ENCODE measurements around the gene CACFD1.

CACFD1 gene

GRCh38 chr9:133493845-133494540, 34.2 kb downstream of the CACFD1 start:
- Mint-ChIP-seq H3K4me3 (no peak overlapping the region), H3K27ac (ENCODE audit: low read depth) (no peak overlapping the region), H3K4me1 (no peaks in the 10 kb centered on the region), H3K9me3 (no peaks in the 10 kb centered on the region), H3K27me3 (peaks cover 27% of the 10 kb centered on the region), H3K36me3 (ENCODE audit: insufficient read depth) (no peaks in the 10 kb centered on the region)
- ATAC-seq (replicated peaks; ENCODE audit: extremely low read depth, poor library complexity, severe bottlenecking) = no peak
- no peak for DNase-seq (ENCODE audit: low spot score in 2 of 2)

GRCh38 chr9:133494636-133495326, 35.0 kb downstream of the CACFD1 start:
- DNase-seq (ENCODE audit: low spot score in 2 of 2) = no peak
- no peak overlapping the region for H3K27ac Mint-ChIP-seq (ENCODE audit: low read depth)
- H3K4me3 Mint-ChIP-seq = no peak overlapping the region
- no peaks in the 10 kb centered on the region for H3K36me3 Mint-ChIP-seq (ENCODE audit: insufficient read depth)
- H3K27me3 Mint-ChIP-seq = peaks cover 19% of the 10 kb centered on the region
- no peaks in the 10 kb centered on the region for H3K4me1 Mint-ChIP-seq
- no peaks in the 10 kb centered on the region for H3K9me3 Mint-ChIP-seq
- no peak for ATAC-seq (replicated peaks; ENCODE audit: extremely low read depth, poor library complexity, severe bottlenecking)

- Mint-ChIP-seq H3K36me3 (ENCODE audit: insufficient read depth) (no peaks in the 10 kb centered on the region), H3K4me3 (no peak overlapping the region), H3K4me1 (no peaks in the 10 kb centered on the region), H3K27me3 (peaks cover 17% of the 10 kb centered on the region), H3K27ac (ENCODE audit: low read depth) (no peak overlapping the region), H3K9me3 (no peaks in the 10 kb centered on the region)
- no peak for DNase-seq (ENCODE audit: low spot score in 2 of 2)
- ATAC-seq (replicated peaks; ENCODE audit: extremely low read depth, poor library complexity, severe bottlenecking) = no peak
Measured at GRCh38 chr9:133495327-133496293, 35.8 kb downstream of the CACFD1 start.

- H3K4me1 Mint-ChIP-seq = no peaks in the 10 kb centered on the region
- DNase-seq (ENCODE audit: low spot score in 2 of 2) (no peak), ATAC-seq (replicated peaks; ENCODE audit: extremely low read depth, poor library complexity, severe bottlenecking) (no peak)
- H3K27me3 Mint-ChIP-seq = peaks cover 32% of the 10 kb centered on the region
- H3K36me3 Mint-ChIP-seq (ENCODE audit: insufficient read depth) = no peaks in the 10 kb centered on the region
- no peak overlapping the region for H3K4me3 Mint-ChIP-seq
- peaks cover 10% of the 10 kb centered on the region for H3K9me3 Mint-ChIP-seq
- no peak overlapping the region for H3K27ac Mint-ChIP-seq (ENCODE audit: low read depth)
Measured at GRCh38 chr9:133496861-133497842, 37.4 kb downstream of the CACFD1 start.

- H3K9me3 Mint-ChIP-seq = peaks cover 16% of the 10 kb centered on the region
- DNase-seq (ENCODE audit: low spot score in 2 of 2) = no peak
- H3K27me3 Mint-ChIP-seq = peaks cover 52% of the 10 kb centered on the region
- H3K4me3 Mint-ChIP-seq = no peak overlapping the region
- no peaks in the 10 kb centered on the region for H3K4me1 Mint-ChIP-seq
- no peaks in the 10 kb centered on the region for H3K36me3 Mint-ChIP-seq (ENCODE audit: insufficient read depth)
- H3K27ac Mint-ChIP-seq (ENCODE audit: low read depth) = no peak overlapping the region
- ATAC-seq (replicated peaks; ENCODE audit: extremely low read depth, poor library complexity, severe bottlenecking) = no peak
Measured at GRCh38 chr9:133499132-133499891, 39.5 kb downstream of the CACFD1 start.

- no peaks in the 10 kb centered on the region for H3K36me3 Mint-ChIP-seq (ENCODE audit: insufficient read depth)
- peaks cover 52% of the 10 kb centered on the region for H3K27me3 Mint-ChIP-seq
- ATAC-seq (replicated peaks; ENCODE audit: extremely low read depth, poor library complexity, severe bottlenecking) (no peak), DNase-seq (ENCODE audit: low spot score in 2 of 2) (no peak)
- H3K9me3 Mint-ChIP-seq = peaks cover 16% of the 10 kb centered on the region
- H3K27ac Mint-ChIP-seq (ENCODE audit: low read depth) = no peak overlapping the region
- no peak overlapping the region for H3K4me3 Mint-ChIP-seq
- no peaks in the 10 kb centered on the region for H3K4me1 Mint-ChIP-seq
Measured at GRCh38 chr9:133499892-133500270, 40.1 kb downstream of the CACFD1 start.

GRCh38 chr9:133502112-133502511, 42.3 kb downstream of the CACFD1 start:
- ATAC-seq (replicated peaks; ENCODE audit: extremely low read depth, poor library complexity, severe bottlenecking) = no peak
- Mint-ChIP-seq H3K4me1 (no peaks in the 10 kb centered on the region), H3K9me3 (peaks cover 16% of the 10 kb centered on the region), H3K27me3 (peaks cover 59% of the 10 kb centered on the region), H3K36me3 (ENCODE audit: insufficient read depth) (no peaks in the 10 kb centered on the region), H3K27ac (ENCODE audit: low read depth) (no peak overlapping the region), H3K4me3 (no peak overlapping the region)
- DNase-seq (ENCODE audit: low spot score in 2 of 2) = no peak

GRCh38 chr9:133505186-133505830, 45.5 kb downstream of the CACFD1 start:
- no peak overlapping the region for H3K27ac Mint-ChIP-seq (ENCODE audit: low read depth)
- no peaks in the 10 kb centered on the region for H3K36me3 Mint-ChIP-seq (ENCODE audit: insufficient read depth)

GRCh38 chr9:133505901-133506652, 46.3 kb downstream of the CACFD1 start:
- Mint-ChIP-seq H3K27ac (ENCODE audit: low read depth) (no peak overlapping the region), H3K4me3 (no peak overlapping the region), H3K36me3 (ENCODE audit: insufficient read depth) (no peaks in the 10 kb centered on the region), H3K4me1 (no peaks in the 10 kb centered on the region), H3K27me3 (peaks cover 38% of the 10 kb centered on the region), H3K9me3 (peaks cover 13% of the 10 kb centered on the region)
- ATAC-seq (replicated peaks; ENCODE audit: extremely low read depth, poor library complexity, severe bottlenecking) (no peak), DNase-seq (ENCODE audit: low spot score in 2 of 2) (no peak)

More at GRCh38 chr9:133505186-133505830, 45.5 kb downstream of the CACFD1 start:
- H3K4me1 Mint-ChIP-seq = no peaks in the 10 kb centered on the region
- ATAC-seq (replicated peaks; ENCODE audit: extremely low read depth, poor library complexity, severe bottlenecking) = no peak
- DNase-seq (ENCODE audit: low spot score in 2 of 2) = no peak
- no peak overlapping the region for H3K4me3 Mint-ChIP-seq
- H3K9me3 Mint-ChIP-seq = peaks cover 16% of the 10 kb centered on the region
- H3K27me3 Mint-ChIP-seq = peaks cover 45% of the 10 kb centered on the region

GRCh38 chr9:133506653-133507038, 46.9 kb downstream of the CACFD1 start:
- Mint-ChIP-seq H3K27ac (ENCODE audit: low read depth) (no peak overlapping the region), H3K9me3 (peaks cover 8% of the 10 kb centered on the region), H3K4me1 (no peaks in the 10 kb centered on the region), H3K36me3 (ENCODE audit: insufficient read depth) (no peaks in the 10 kb centered on the region), H3K27me3 (peaks cover 32% of the 10 kb centered on the region), H3K4me3 (no peak overlapping the region)
- DNase-seq (ENCODE audit: low spot score in 2 of 2) (no peak), ATAC-seq (replicated peaks; ENCODE audit: extremely low read depth, poor library complexity, severe bottlenecking) (no peak)

Measured in central memory CD8-positive, alpha-beta T cell (primary cell).